GM19372 (cell line): ENCODE data around the gene RASGEF1C.
"Not testable (repeated sequence)": the region's sequence is repeated elsewhere in the genome, so short reads cannot be mapped to it uniquely, and the experiment has no call there.

Source experiments
- ATAC-seq: cut with Tn5 transposase; IDR thresholded peaks from one replicate; pipeline ENCODE4 v1.9.1; 2021; ENCODE audit warnings: mild to moderate bottlenecking, low read depth, moderate library complexity; ENCODE audit not compliant: unreplicated experiment

Gene RASGEF1C

DNA sequence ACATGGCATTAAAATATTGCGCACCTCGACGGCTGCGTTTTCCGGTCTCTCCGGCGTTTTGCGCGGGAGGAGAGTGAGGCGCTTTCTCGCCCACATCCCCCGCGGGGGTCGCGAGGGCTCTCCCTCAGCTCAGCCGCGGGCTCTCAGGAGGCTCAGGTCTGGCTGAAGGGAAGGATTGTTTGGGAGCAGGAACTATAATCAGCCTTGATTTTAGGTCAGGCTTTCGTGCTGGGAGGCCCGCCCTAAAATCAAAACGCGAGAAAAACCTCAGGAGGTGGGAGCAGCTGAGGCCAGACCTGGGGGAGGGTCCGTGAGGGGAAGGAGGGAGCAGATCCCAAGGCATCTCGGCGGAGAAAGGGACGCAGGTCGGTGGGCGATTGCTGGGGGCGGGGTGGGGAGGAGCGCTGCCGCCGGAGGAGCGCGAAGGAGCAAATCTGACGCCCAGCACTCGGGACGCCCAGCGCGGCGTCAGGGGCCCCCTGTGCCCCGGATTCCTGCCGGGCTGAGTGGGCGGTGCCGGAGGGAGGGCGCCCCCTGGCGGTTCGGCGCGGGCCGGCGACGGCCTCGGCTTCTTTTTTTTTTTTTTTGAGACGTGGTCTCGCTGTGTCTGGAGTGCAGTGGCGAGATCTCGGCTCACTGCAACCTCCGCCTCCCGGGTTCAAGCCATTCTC, 118.8 kb downstream of the RASGEF1C start:
- ATAC-seq = no peak

DNA sequence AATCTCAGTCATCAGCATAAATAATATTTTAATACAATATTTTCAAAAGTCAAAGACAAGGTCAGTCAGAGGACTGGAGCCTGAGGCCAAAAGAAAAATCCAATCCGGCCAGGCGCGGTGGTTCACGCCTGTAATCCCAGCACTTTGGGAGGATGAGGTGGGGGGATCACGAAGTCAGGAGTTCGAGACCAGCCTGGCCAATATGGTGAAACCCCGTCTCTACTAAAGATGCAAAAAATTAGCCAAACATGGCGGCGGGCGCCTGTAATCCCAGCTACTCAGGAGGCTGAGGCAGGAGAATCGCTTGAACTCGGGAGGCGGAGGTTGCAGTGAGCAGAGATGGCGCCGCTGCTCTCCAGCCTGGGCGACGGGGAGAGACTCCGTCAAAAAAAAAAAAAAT, 119.4 kb downstream of the RASGEF1C start:
- ATAC-seq = not testable (repeated sequence)

- ATAC-seq = no peak
Measured at GRCh38 chr5:180088561-180088960, 120.5 kb downstream of the RASGEF1C start.

GRCh38 chr5:180086816-180087399, 122.1 kb downstream of the RASGEF1C start:
- no peak for ATAC-seq

GRCh38 chr5:180085837-180086236, 123.2 kb downstream of the RASGEF1C start:
- ATAC-seq = no peak

DNA sequence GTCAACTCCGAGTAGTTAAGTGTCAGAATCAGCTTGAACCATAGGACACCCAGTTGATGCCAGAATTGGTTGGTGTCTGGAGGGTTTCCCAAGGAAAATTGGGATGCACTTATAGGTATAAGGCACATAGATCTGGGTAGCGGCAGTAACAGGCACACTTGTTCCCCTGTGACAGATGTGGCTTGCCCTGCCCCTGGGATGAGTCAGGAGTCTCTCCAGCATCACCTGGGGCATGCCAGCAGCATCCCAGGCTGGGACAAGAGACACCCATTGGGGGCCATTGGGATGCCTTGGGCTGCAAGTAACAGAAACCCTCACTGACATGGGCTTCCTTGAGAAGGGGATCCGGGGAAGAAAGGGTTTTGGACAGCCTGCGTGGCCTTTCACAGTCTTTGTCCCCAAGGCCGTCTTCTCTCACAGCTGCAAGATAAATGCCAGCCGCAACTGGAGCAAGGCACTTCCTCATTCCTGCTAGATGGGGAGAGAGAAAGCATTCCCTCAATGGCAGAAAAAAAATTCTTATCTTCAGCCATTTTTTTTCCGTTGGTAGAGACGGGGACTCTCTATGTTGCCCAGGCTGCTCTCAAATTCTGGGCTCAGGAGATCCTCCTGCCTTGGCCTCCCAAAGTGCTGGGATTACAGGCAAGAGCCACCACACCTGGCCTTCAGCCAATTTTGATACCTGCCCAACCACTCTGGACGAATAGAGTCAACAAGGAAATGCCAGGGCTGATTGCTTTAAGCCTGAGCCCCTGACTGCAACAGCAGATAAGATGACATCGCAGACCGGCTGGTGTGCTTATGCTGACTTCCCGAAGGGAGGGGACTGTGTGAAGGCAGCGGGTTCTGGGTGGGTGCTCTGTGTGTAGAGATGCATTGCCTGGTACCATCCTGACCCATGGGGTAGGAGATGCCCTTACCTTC, 124.1 kb downstream of the RASGEF1C start:
- ATAC-seq = no peak

- ATAC-seq = no peak
Measured at GRCh38 chr5:180083529-180084060, 125.4 kb downstream of the RASGEF1C start.

GRCh38 chr5:180082633-180083420, 126.2 kb downstream of the RASGEF1C start:
- no peak for ATAC-seq

DNA sequence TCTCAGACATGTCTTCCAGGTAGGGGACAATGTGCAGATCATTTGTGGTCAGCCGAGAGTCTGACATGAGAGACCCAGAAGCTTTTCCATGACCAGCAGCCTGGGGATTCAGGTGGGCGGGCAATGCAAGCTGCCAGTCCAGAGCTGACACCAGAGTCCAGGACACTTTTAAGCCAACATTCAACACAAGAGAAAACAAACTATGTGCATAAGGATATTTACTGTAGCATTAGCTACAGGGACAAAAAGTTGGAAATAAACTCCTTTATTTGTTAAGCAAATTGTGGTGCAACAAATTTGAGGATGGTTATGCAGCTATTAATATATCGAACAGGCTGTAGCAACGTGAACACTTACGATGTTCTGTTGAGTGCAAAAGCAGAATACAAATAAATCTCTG, 127.5 kb downstream of the RASGEF1C start:
- ATAC-seq = no peak

DNA sequence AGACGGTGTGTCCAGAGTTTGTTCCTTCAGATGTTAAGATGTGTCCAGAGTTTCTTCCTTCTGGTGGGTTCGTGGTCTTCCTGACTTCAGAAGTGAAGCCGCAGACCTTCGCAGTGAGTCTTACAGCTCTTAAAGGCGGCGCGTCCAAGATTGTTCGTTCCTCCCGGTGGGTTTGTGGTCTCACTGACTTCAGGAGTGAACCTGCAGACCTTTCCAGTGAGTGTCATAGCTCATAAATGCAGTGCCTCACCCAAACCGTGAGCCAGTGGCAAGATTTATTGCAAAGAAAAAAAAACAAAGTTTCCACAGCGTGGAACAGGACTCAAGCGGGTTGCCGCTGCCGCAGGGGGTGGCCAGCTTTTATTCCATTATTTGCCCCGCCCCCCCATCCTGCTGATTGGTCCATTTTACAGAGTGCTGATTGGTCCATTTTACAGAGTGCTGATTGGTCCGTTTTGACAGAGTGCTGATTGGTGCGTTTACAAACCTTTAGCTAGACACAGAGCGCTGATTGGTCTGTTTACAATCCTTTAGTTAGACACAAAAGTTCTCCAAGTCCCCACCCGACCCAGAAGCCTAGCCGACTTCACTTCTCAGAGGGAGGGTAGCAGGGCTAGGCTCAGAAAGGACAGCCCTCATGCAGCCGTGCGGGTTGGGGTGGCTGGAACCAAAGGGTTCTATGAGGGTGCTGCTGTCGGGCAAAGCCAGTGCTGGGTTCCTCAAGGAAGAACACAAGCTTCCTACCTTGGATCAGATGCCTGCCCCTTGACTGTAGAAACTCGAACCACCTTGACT, 128.3 kb downstream of the RASGEF1C start:
- ATAC-seq = no peak

DNA sequence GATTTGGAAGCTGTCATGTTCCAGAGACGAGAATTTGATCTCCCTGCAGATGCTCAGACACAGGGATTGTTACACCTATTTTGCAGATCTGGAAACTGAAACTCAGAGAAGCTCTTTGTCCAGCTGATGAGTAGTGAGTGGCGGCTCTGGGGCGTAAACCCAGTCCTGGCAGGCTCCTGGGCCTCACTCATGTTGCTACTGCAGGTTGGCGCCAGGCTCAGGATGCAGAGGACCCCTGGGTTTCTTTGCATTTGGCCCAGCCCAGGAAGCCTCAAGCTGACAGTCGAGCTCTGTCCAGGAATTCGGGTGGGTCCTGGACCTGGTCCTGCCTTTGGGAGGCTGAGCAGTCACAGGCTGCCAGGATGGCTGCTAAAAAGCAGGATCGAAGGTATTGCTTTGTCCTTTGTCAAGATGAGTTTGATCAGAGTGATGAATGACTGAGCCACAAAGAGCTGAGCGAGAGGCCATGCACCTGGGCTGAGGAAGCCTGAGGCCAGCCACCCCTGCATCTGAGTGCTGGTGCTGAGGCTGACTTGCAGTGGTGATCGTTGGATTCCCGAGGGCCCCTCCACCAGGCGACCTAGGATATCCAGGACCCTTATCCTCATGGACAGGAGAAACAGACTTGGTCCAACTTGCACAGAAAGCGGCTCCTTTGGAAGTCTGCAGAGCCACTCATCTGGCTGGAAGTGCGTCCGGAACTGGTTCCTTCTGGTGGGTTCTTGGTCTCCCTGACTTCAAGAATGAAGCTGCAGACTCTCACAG, 129.1 kb downstream of the RASGEF1C start:
- no peak for ATAC-seq

GRCh38 chr5:180078348-180078747, 130.7 kb downstream of the RASGEF1C start:
- ATAC-seq = no peak

DNA sequence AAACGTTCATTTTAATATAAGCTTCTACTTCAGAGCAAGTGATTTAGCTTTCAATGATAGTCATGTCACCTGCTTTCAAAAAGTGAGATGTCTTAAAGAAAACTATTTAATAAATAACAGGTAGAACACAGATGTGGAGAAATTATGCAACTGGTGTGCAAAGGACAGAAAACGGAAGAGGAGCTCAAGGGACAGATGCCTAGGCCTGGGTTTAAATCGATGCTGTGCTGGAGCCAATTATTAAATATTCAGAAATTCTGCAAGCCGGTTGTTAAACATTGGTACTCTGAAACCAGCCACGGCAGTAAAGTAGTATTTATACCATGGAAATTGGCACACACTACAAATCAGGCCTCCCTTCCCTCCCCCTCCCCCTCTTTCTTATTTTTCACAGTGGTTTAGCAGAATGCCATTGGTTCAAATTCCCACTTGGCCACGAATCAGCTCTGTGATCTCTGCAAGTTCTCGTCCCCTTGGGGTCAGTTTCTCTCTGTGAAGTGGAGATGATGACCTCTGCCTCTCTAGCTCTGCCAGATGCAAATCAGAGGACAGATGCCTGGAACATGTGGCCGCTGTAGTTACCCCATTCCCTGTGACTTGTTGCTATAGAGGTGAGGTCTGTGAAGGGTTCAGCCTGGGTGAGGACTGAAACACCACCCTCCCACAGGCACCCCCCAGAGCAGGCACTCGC, 131.3 kb downstream of the RASGEF1C start:
- no peak for ATAC-seq

- ATAC-seq = no peak
Measured at GRCh38 chr5:180075703-180076102, 133.3 kb downstream of the RASGEF1C start.

- no peak for ATAC-seq
Measured at GRCh38 chr5:180074462-180074861, 134.5 kb downstream of the RASGEF1C start.

GRCh38 chr5:180072556-180072955, 136.5 kb downstream of the RASGEF1C start:
- ATAC-seq = no peak

GRCh38 chr5:180072256-180072548, 136.8 kb downstream of the RASGEF1C start:
- ATAC-seq = no peak

- peak; percentile 65 for ATAC-seq
Measured at GRCh38 chr5:180071531-180072255, 137.3 kb downstream of the RASGEF1C start, which contains the start of gene RNF130. TSS of gene RNF130 (minus strand) at chr5:180071759. CDS start at chr5:180071702, 57 bp downstream.
